Esophagus (tissue), 2 donors: ENCODE measurements around the gene PLEKHH3. TPM values are rescaled to one million over a fixed set of nuclear protein-coding genes. Genes with fewer than 3 reads are reported as not detected.

Source experiments
- H3K27ac ChIP-seq, 2 donors: one replicate each; pipeline ENCODE4 v1.5.1; 2013; ENCODE audit warnings: low read depth in 2 of 2, mild to moderate bottlenecking in 2 of 2, inconsistent platforms in 1 of 2, low read length in 1 of 2, moderate library complexity in 1 of 2
- H3K27me3 ChIP-seq, 2 donors: one replicate each; pipeline ENCODE4 v1.6.1; 2013; ENCODE audit warnings: low read length in 2 of 2, control low read depth in 1 of 2, mild to moderate bottlenecking in 1 of 2; ENCODE audit not compliant: insufficient read depth in 2 of 2, control insufficient read depth in 1 of 2
- H3K36me3 ChIP-seq, 2 donors: one replicate each; pipeline ENCODE4 v1.6.1; 2013; ENCODE audit warnings: low read length in 1 of 2; ENCODE audit not compliant: control insufficient read depth in 2 of 2, insufficient read depth in 2 of 2
- H3K4me1 ChIP-seq, 2 donors: one replicate each; pipeline ENCODE4 v1.6.1; 2013; ENCODE audit warnings: low read length in 1 of 2; ENCODE audit not compliant: control insufficient read depth in 2 of 2, insufficient read depth in 2 of 2
- H3K4me3 ChIP-seq, 2 donors: one replicate each; pipeline ENCODE4 v1.5.1; 2013; ENCODE audit warnings: low read length in 2 of 2, mild to moderate bottlenecking in 2 of 2, low read depth in 1 of 2, moderate library complexity in 1 of 2
- H3K9me3 ChIP-seq, 2 donors: one replicate each; pipeline ENCODE4 v1.6.1; 2013; ENCODE audit warnings: mild to moderate bottlenecking in 2 of 2, low read depth in 1 of 2, low read length in 1 of 2, moderate library complexity in 1 of 2; ENCODE audit not compliant: control insufficient read depth in 2 of 2, insufficient read depth in 1 of 2
- WGBS, 2 donors: extraction: QIAGEN DNeasy Blood & Tissue Kit; methylation state at CpG; one replicate each; pipeline ENCODE4 v1.1.7; 2013; 5-methylcytosine and 5-hydroxymethylcytosine counted together
- polyA plus RNA-seq, 2 donors: library from polyadenylated mRNA; stranded (reverse); fragments of 200-250 nt; gene quantifications; one replicate each; pipeline ENCODE4 v1.2.3, GENCODE V29; 2013
- donor health status: healthy with polysubstance abuse.
- donor health status: Bipolar disorder and iron deficiency.

PLEKHH3 gene
- polyA plus RNA-seq, 2 donors, result 49.4 to 84.6 TPM

DNA sequence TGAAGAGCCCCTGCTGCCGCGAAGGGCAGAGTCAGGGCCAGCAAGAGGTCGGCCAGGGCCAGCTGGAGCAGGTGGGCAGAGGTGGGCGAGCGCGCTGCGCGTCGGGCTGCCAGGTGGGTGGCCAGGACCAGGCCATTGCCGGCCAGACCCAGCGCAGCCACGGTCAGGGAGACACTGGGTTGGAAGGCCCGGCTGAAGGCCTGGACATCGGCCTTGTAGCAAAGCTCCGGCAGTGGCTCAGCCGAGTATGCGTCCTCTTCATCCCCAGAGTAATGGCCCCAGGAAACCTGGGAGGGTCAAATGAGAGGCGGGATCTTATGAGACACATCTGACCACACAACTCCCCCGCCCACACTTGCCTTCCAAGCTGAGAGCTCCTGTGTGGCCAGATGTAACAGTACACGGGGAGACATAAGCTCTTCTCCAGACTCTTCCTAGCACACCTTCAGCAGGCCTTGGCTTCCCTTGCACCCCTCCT is 3.6 kb upstream of the PLEKHH3 start:
- peak overlapping the region; percentile 96 to 97 for H3K27ac ChIP-seq
- H3K4me3 ChIP-seq, result peak overlapping the region in 1 of 2 donors; percentile 42
- H3K9me3 ChIP-seq, result no peaks in the 10 kb centered on the region
- 66 to 67% methylated on average over 20 of the region's 20 CpGs for WGBS, 2 donors
- no peaks in the 10 kb centered on the region for H3K27me3 ChIP-seq
- H3K4me1 ChIP-seq, result peaks cover 2 to 15% of the 10 kb centered on the region in 2 donors
- H3K36me3 ChIP-seq, result no peaks in the 10 kb centered on the region

DNA sequence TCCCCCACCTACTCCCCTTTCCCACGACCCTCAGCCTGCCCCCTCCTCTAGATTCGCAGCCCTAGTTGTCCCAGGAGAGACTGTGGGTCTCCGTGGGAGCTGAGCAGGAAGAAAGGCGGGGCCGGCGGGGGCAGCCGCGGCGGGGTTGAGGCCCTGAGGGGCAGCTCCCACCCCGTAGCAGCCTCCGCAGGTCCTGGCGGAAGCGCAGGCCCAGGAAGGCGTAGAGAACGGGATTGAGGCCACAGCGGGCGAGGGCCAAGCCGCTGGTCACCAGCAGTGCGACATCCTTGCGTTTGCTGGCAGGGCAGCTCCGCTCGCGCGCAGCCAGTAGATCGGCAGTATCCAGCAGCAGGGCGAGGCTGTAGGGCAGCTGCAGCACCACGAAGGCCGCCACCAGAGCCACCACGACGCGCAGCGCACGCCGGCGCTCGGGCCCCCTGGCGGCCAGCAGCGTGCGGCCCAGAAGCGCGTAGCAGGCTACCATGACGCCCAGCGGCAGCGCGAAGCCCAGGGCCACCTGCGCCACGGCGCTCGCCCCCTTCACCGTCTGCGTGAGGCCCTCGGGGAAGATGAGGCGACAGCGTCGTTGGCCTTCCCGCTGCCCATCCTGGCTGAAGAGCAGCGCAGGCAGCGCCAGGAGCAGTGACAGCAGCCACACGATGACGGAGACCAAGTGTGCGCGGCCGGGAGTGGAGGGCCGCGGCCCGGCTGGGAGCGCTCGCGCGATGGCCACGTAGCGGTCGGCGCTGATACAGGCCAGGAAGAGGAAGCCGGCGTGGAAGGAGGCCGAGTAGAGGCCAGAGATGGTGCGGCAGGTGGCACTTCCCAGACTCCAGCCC is 2.9 kb upstream of the PLEKHH3 start:
- peaks cover 2 to 15% of the 10 kb centered on the region in 2 donors for H3K4me1 ChIP-seq
- H3K27ac ChIP-seq, result peak overlapping the region; percentile 96 to 97
- WGBS, 2 donors, result 7 to 8% methylated on average over 70 to 78 of the region's 78 CpGs
- H3K4me3 ChIP-seq, result peak overlapping the region; percentile 36 to 42
- H3K9me3 ChIP-seq, result no peaks in the 10 kb centered on the region
- H3K27me3 ChIP-seq, result no peaks in the 10 kb centered on the region
- H3K36me3 ChIP-seq, result no peaks in the 10 kb centered on the region

DNA sequence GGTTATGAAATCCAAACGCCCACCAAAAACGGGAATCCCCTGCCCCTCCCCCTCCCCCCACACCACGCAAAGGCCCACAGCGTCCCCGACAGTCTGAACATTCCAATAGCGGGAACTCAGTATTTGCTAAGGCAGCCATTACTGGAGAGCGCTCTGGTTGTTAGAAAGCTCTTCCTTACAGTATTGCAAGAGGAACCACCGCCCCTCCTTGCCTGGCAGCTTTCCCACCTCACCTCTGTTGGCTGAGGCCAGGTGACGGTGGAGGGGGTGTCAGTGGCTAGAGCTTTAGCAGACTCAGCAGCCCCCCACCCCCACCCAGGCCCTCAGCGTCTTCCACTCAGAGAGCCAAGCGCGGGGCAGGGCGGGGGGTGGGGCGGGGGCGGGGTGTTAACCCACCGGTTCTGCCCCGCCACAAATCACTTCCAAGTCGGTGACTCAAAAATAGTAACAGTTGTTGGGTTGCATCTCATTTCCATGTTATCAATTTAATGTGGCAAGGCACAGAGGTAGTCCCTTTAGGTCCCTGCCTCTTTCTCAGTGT is 2.2 kb upstream of the PLEKHH3 start:
- peak overlapping the region; percentile 97 for H3K27ac ChIP-seq
- peaks cover 0 to 2% of the 10 kb centered on the region in 2 donors for H3K9me3 ChIP-seq
- WGBS, 2 donors, result 2 to 7% methylated on average over 17 to 18 of the region's 18 CpGs
- peak overlapping the region in 1 of 2 donors; percentile 51 for H3K4me3 ChIP-seq
- H3K27me3 ChIP-seq, result no peaks in the 10 kb centered on the region
- H3K36me3 ChIP-seq, result no peaks in the 10 kb centered on the region
- peaks cover 2 to 18% of the 10 kb centered on the region in 2 donors for H3K4me1 ChIP-seq

- H3K27me3 ChIP-seq, result no peaks in the 10 kb centered on the region
- H3K9me3 ChIP-seq, result peaks cover 0 to 2% of the 10 kb centered on the region in 2 donors
- H3K27ac ChIP-seq, result peak overlapping the region; percentile 97
- H3K36me3 ChIP-seq, result peaks cover 0 to 3% of the 10 kb centered on the region in 2 donors
- WGBS, 2 donors, result 0 to 1% methylated on average over 50 to 53 of the region's 53 CpGs
- peak overlapping the region; percentile 51 to 70 for H3K4me3 ChIP-seq
- peaks cover 5 to 18% of the 10 kb centered on the region in 2 donors for H3K4me1 ChIP-seq
Measured at GRCh38 chr17:42677921-42678781, 1.4 kb upstream of the PLEKHH3 start.

- Histone ChIP-seq H3K9me3 (peaks cover 0 to 2% of the 10 kb centered on the region in 2 donors), H3K4me3 (peak overlapping the region; percentile 94 to 96), H3K4me1 (peaks cover 4 to 14% of the 10 kb centered on the region in 2 donors), H3K27ac (peak overlapping the region; percentile 97), H3K27me3 (no peaks in the 10 kb centered on the region), H3K36me3 (peaks cover 0 to 6% of the 10 kb centered on the region in 2 donors)
- 2% methylated on average over 30 to 33 of the region's 33 CpGs for WGBS, 2 donors
Measured at GRCh38 chr17:42677012-42677857, 441 bp upstream of the PLEKHH3 start.

GRCh38 chr17:42675965-42676423 is 800 bp downstream of the PLEKHH3 start:
- H3K4me3 ChIP-seq, result peak overlapping the region; percentile 94 to 96
- peaks cover 0 to 13% of the 10 kb centered on the region in 2 donors for H3K36me3 ChIP-seq
- peaks cover 0 to 2% of the 10 kb centered on the region in 2 donors for H3K9me3 ChIP-seq
- H3K27ac ChIP-seq, result peak overlapping the region; percentile 97
- peaks cover 3 to 18% of the 10 kb centered on the region in 2 donors for H3K4me1 ChIP-seq
- H3K27me3 ChIP-seq, result no peaks in the 10 kb centered on the region
- 0% methylated on average over 41 to 43 of the region's 43 CpGs for WGBS, 2 donors

DNA sequence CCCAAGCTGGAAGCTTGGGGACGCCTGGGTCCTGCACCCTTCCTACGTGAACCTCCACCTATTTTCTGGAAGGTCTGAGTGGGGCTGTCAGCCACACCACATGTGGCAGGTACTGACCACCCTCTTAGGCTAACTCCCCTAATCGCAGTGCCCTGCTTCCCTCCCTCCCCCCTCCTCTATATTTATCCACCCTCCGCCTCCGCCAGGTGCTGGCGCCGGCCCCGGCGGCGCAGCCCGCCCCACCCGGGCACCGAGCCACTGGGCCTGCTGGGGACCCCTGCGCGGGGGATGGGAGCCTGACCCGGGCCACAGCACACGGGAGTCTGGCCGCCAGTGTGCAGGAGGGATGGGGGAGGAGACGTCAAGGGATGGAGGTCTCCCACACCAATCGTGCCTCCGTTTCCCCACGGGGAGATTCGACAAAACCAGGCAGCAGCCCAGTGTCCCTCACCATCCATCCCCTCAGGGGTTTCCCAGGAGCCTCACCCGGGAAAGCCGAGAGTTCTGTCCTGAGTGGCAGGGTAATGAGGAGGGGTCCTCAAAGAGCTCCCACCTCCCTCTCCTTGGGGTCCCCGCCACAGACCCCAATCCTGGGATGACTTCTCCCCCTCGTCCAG is 1.3 kb downstream of the PLEKHH3 start:
- H3K4me1 ChIP-seq, result peaks cover 6 to 22% of the 10 kb centered on the region in 2 donors

GRCh38 chr17:42674755-42675347 is 1.9 kb downstream of the PLEKHH3 start:
- Histone ChIP-seq H3K4me3 (peak overlapping the region; percentile 94 to 96), H3K9me3 (peaks cover 0 to 2% of the 10 kb centered on the region in 2 donors), H3K27ac (peak overlapping the region; percentile 97), H3K36me3 (peaks cover 0 to 22% of the 10 kb centered on the region in 2 donors), H3K4me1 (peaks cover 6 to 21% of the 10 kb centered on the region in 2 donors), H3K27me3 (no peaks in the 10 kb centered on the region)
- WGBS, 2 donors, result 17 to 21% methylated on average over 9 of the region's 9 CpGs

More for the DNA sequence above, 1.3 kb downstream of the PLEKHH3 start:
- Histone ChIP-seq H3K27ac (peak overlapping the region; percentile 97), H3K27me3 (no peaks in the 10 kb centered on the region), H3K9me3 (peaks cover 0 to 2% of the 10 kb centered on the region in 2 donors), H3K36me3 (peaks cover 0 to 18% of the 10 kb centered on the region in 2 donors), H3K4me3 (peak overlapping the region; percentile 94 to 96)
- WGBS, 2 donors, result 1 to 2% methylated on average over 27 of the region's 27 CpGs
